HepG2 (cell line): Measurements from ENCODE around the gene OMD. TPM values are rescaled to one million over a fixed set of nuclear protein-coding genes. Genes with fewer than 3 reads are reported as not detected.

Source experiments
- ATAC-seq: fragments of 200-7000 bp; cut with Tn5 transposase; 3 replicates; pipeline ENCODE4 v1.9.1; 2020; ENCODE audit warnings: mild to moderate bottlenecking, moderate library complexity
- BruUV-seq: library from RNA; stranded (reverse); fragments of 400-500 nt; replicated peaks from 2 replicates; lab custom pipeline; 2021; lab: Mats Ljungman, UMichigan
- CTCF ChIA-PET: fragments of 300-600 bp; formaldehyde crosslinking; extraction: SDS; loops from one replicate; lab custom pipeline; 2021; ENCODE audit warnings: low total read pairs, inconsistent platforms, low intra/inter-chr PET ratio; lab: Yijun Ruan, JAX
- POLR2A ChIA-PET: fragments of 350-600 bp; sonication (Branson Sonifier 250); formaldehyde crosslinking; loops from one replicate; lab custom pipeline; 2020; ENCODE audit warnings: antibody characterized with exemption, inconsistent platforms; lab: Yijun Ruan, JAX
- DNase-seq: peaks from one replicate; pipeline ENCODE4 v3.0.0-alpha.2; 2015; ENCODE audit warnings: low spot score
- FAIRE-seq: peaks from 3 replicates; lab custom pipeline; 2011; peaks lifted over from hg19 to GRCh38; lab: Jason Lieb, UNC
- H2AFZ ChIP-seq: one replicate; pipeline ENCODE4 v1.6.1; 2011; ENCODE audit warnings: low read length, inconsistent platforms
- H3K27ac ChIP-seq: fragments of 300-600 bp; 3 replicates; pipeline ENCODE4 v1.8.0; 2011; ENCODE audit warnings: mixed run types, mild to moderate bottlenecking, mixed read lengths, low read length, inconsistent platforms; ENCODE audit not compliant: insufficient read depth; ENCODE audit errors: extremely low read length
- H3K27me3 ChIP-seq, 2 experiments: fragments of 200-600 bp in 1 of 2; 2 replicates in 1 of 2; 3 replicates in 1 of 2; pipeline versions ENCODE4 v1.6.0 to v1.8.0; 2011; ENCODE audit warnings: low read length in 2 of 2, mild to moderate bottlenecking in 2 of 2, moderate library complexity in 2 of 2, inconsistent platforms in 1 of 2; ENCODE audit not compliant: insufficient read depth in 2 of 2, control insufficient read depth in 1 of 2
- H3K36me3 ChIP-seq, 2 experiments: fragments of 200-600 bp in 1 of 2; replicated peaks in 1 of 2; 2 replicates in 1 of 2; 3 replicates in 1 of 2; pipeline versions ENCODE4 v1.5.1 to v1.8.0; 2011; ENCODE audit warnings: low read length in 2 of 2, inconsistent platforms in 1 of 2; ENCODE audit not compliant: insufficient read depth in 2 of 2, control insufficient read depth in 1 of 2
- H3K4me1 ChIP-seq: 2 replicates; pipeline ENCODE4 v1.5.1; 2012; ENCODE audit warnings: low read length, inconsistent platforms; ENCODE audit not compliant: insufficient read depth
- H3K4me2 ChIP-seq: 2 replicates; pipeline ENCODE4 v1.6.0; 2011; ENCODE audit warnings: low read depth, low read length, inconsistent platforms
- H3K4me3 ChIP-seq, 3 experiments: fragments of 200-600 bp in 1 of 3; sonication (generic), shearing (Covaris generic) in 1 of 3; replicated peaks in 1 of 3; 2 replicates each; pipeline ENCODE4 v1.5.1; 2011 to 2016; ENCODE audit warnings: low read length in 3 of 3, inconsistent platforms in 2 of 3, low read depth in 2 of 3, mild to moderate bottlenecking in 2 of 3, control low read depth in 1 of 3, mixed read lengths in 1 of 3; ENCODE audit not compliant: insufficient read depth in 1 of 3
- H3K79me2 ChIP-seq: one replicate; pipeline ENCODE4 v1.6.1; 2011; ENCODE audit warnings: low read length, inconsistent platforms; ENCODE audit not compliant: insufficient read depth
- H3K9ac ChIP-seq: 2 replicates; pipeline ENCODE4 v1.6.0; 2011; ENCODE audit warnings: mild to moderate bottlenecking, low read depth, low read length, inconsistent platforms; ENCODE audit not compliant: insufficient read depth
- H3K9me3 ChIP-seq: 2 replicates; pipeline ENCODE4 v1.5.1; 2012; ENCODE audit warnings: mild to moderate bottlenecking, low read length
- H4K20me1 ChIP-seq: 2 replicates; pipeline ENCODE4 v1.6.0; 2011; ENCODE audit warnings: inconsistent platforms, mild to moderate bottlenecking, low read length, moderate library complexity; ENCODE audit not compliant: insufficient read depth
- AHR ChIP-seq: IDR thresholded peaks from 2 replicates; pipeline ENCODE4 v1.6.1; 2018; ENCODE audit warnings: missing genetic modification reagents, missing compliant biosample characterization
- BRF2 ChIP-seq: sonication (generic); formaldehyde crosslinking; IDR thresholded peaks from 2 replicates; pipeline ENCODE4 v1.8.1; 2022; ENCODE audit warnings: mild to moderate bottlenecking, missing genetic modification reagents
- CEBPB ChIP-seq: IDR thresholded peaks from 2 replicates; pipeline ENCODE4 v1.6.1; 2011; ENCODE audit warnings: low read depth, low read length, improper control_type of control experiment, borderline replicate concordance
- GABPB1 ChIP-seq: IDR thresholded peaks from 2 replicates; pipeline ENCODE4 v1.6.1; 2016; ENCODE audit warnings: mild to moderate bottlenecking, missing genetic modification reagents, moderate library complexity, missing compliant biosample characterization
- GATA4 ChIP-seq: sonication (generic); IDR thresholded peaks from 2 replicates; pipeline ENCODE4 v1.6.1; 2016; ENCODE audit warnings: antibody characterized with exemption, low read depth, borderline replicate concordance
- HOXA3 ChIP-seq: sonication (generic); formaldehyde crosslinking; IDR thresholded peaks from 2 replicates; pipeline ENCODE4 v1.5.0; 2020; ENCODE audit warnings: missing genetic modification reagents
- PITX1 ChIP-seq: sonication (generic); formaldehyde crosslinking; IDR thresholded peaks from 2 replicates; pipeline ENCODE4 v1.5.1; 2020; ENCODE audit warnings: mild to moderate bottlenecking, missing genetic modification reagents
- PLSCR1 ChIP-seq: sonication (generic); formaldehyde crosslinking; IDR thresholded peaks from 2 replicates; pipeline ENCODE4 v1.5.0; 2020; ENCODE audit warnings: missing genetic modification reagents, mild to moderate bottlenecking, borderline replicate concordance
- RFX3 ChIP-seq: IDR thresholded peaks from 2 replicates; pipeline ENCODE4 v1.6.1; 2016; ENCODE audit warnings: missing biosample characterization, missing genetic modification reagents
- SP2 ChIP-seq: sonication (generic); formaldehyde crosslinking; IDR thresholded peaks from 2 replicates; pipeline ENCODE4 v1.5.1; 2020; ENCODE audit warnings: mild to moderate bottlenecking, missing genetic modification reagents
- STAG1 ChIP-seq: sonication (generic); formaldehyde crosslinking; IDR thresholded peaks from 2 replicates; pipeline ENCODE4 v1.4.0; 2020; ENCODE audit warnings: missing genetic modification reagents
- ZNF121 ChIP-seq: sonication (generic); formaldehyde crosslinking; IDR thresholded peaks from 2 replicates; pipeline ENCODE4 v1.5.0; 2020; ENCODE audit warnings: mild to moderate bottlenecking, missing genetic modification reagents
- ZNF383 ChIP-seq: sonication (generic); formaldehyde crosslinking; IDR thresholded peaks from 2 replicates; pipeline ENCODE4 v1.4.0; 2020; ENCODE audit warnings: missing genetic modification reagents, mild to moderate bottlenecking, borderline replicate concordance
- ZNF691 ChIP-seq: sonication (generic); formaldehyde crosslinking; IDR thresholded peaks from 2 replicates; pipeline ENCODE4 v1.4.0; 2020; ENCODE audit warnings: missing genetic modification reagents, low read depth, mild to moderate bottlenecking, borderline replicate concordance
- ZNF713 ChIP-seq: sonication (generic); formaldehyde crosslinking; IDR thresholded peaks from 2 replicates; pipeline ENCODE4 v1.4.0; 2020; ENCODE audit warnings: mild to moderate bottlenecking, missing genetic modification reagents
- ZNF740 ChIP-seq: sonication (generic); formaldehyde crosslinking; IDR thresholded peaks from 2 replicates; pipeline ENCODE4 v1.4.0; 2020; ENCODE audit warnings: missing genetic modification reagents
- ZNF781 ChIP-seq: sonication (generic); formaldehyde crosslinking; IDR thresholded peaks from 2 replicates; pipeline ENCODE4 v1.5.1; 2020; ENCODE audit warnings: borderline replicate concordance, mild to moderate bottlenecking, missing genetic modification reagents; ENCODE audit errors: not compliant biosample characterization
- WGBS: methylation state at CpG from one replicate; pipeline ENCODE4 v1.1.6; 2017; ENCODE audit warnings: low lambda C conversion rate; 5-methylcytosine and 5-hydroxymethylcytosine counted together
- in situ Hi-C: cut with HindIII; loops from 2 replicates; pipeline ENCODE4 v1.10.0; 2017; ENCODE audit warnings: low pct_unique_long_range_greater_than_20kb; ENCODE audit not compliant: extremely low pct_ligation_motif_present
- intact Hi-C: fragments of 100-400 bp; cut with micrococcal nuclease; formaldehyde crosslinking; loops from one replicate; pipeline ENCODE4 v1.10.0; 2022; ENCODE audit not compliant: unreplicated experiment
- polyA plus RNA-seq, 8 experiments: library from polyadenylated mRNA; depleted of rRNA in 3 of 8; stranded (reverse) in 7 of 8; unstranded in 1 of 8; fragments of >200 nt; fragmentation: Illumina TruSeq in 4 of 8; extraction: Trizol in 4 of 8; gene quantifications; 2 replicates each; pipeline versions ENCODE4 v1.2.1 to v1.2.3, GENCODE V29; 2011 to 2016; ENCODE audit warnings: low read depth in 4 of 8, missing spikeins in 1 of 8, mixed read lengths in 1 of 8; ENCODE audit not compliant: insufficient read depth in 1 of 8
- total RNA-seq, 5 experiments: library from RNA; depleted of rRNA; stranded (reverse); fragments of >200 nt; fragmentation: Illumina TruSeq; extraction: Trizol; gene quantifications; 2 replicates each; pipeline ENCODE4 v1.2.3, GENCODE V29; 2016; ENCODE audit warnings: low read depth in 1 of 5

The OMD gene
- total and polyA plus RNA-seq, 2 of the 13 experiments (the other 11 are each of a cell fraction or from before 2014, with no cell fraction given): not detected

- no peak for TF ChIP-seq BRF2 (CRISPR knock-in tag)
- no peak for TF ChIP-seq RFX3 (CRISPR knock-in tag)
- no peak for TF ChIP-seq ZNF740 (CRISPR knock-in tag)
- no peak for TF ChIP-seq SP2 (CRISPR knock-in tag)
Measured at GRCh38 chr9:92378865-92379560, 45.3 kb downstream of the OMD start (continued).

- no TSS peak for BruUV-seq
- Histone ChIP-seq H3K4me2 (no peak overlapping the region), H3K27ac (no peak overlapping the region), H2AFZ (no peak overlapping the region), H3K36me3 (no peaks in the 10 kb centered on the region), H3K9me3 (peaks cover under 1% of the 10 kb centered on the region; the same call in 1 of the 2 replicates), H3K79me2 (no peaks in the 10 kb centered on the region), H3K27me3 (no peaks in the 10 kb centered on the region), H3K4me3 (no peak overlapping the region), H3K9ac (no peak overlapping the region), H4K20me1 (no peaks in the 10 kb centered on the region), H3K4me1 (peaks cover 7% of the 10 kb centered on the region)
- CTCF ChIA-PET: no interaction called here
- DNase-seq (no peak), FAIRE-seq (no peak), ATAC-seq (no peak)
- WGBS: 81% methylated on average over 2 of the region's 2 CpGs
- intact Hi-C loops (no loop called here), in situ Hi-C loops (no loop called here)
- no peak for TF ChIP-seq ZNF713 (CRISPR knock-in tag)
- no peak for TF ChIP-seq GABPB1 (CRISPR knock-in tag)
- no peak for TF ChIP-seq PITX1 (CRISPR knock-in tag)
- no peak for TF ChIP-seq STAG1 (CRISPR knock-in tag)
- no peak for TF ChIP-seq AHR (CRISPR knock-in tag)
- TF ChIP-seq HOXA3 (CRISPR knock-in tag): no peak
- no peak for TF ChIP-seq ZNF781 (CRISPR knock-in tag)
- TF ChIP-seq GATA4: no peak
- TF ChIP-seq ZNF383: no peak
- TF ChIP-seq CEBPB: no peak
- TF ChIP-seq ZNF691 (CRISPR knock-in tag): no peak
- TF ChIP-seq PLSCR1: no peak
- no peak for TF ChIP-seq ZNF121 (CRISPR knock-in tag)
- POLR2A ChIA-PET: no interaction called here
Measured at GRCh38 chr9:92377876-92378275, 46.4 kb downstream of the OMD start.
